HepG2 (cell line): ENCODE measurements around the gene HILPDA. TPM values are rescaled to one million over a fixed set of nuclear protein-coding genes. Genes with fewer than 3 reads are reported as not detected.
A peak's percentile ranks its signal among the peaks of the same experiment; 100 is the strongest.

Experiments used
- ATAC-seq: fragments of 200-7000 bp; cut with Tn5 transposase; 3 replicates; pipeline ENCODE4 v1.9.1; 2020; ENCODE audit warnings: mild to moderate bottlenecking, moderate library complexity
- BruUV-seq: library from RNA; stranded (reverse); fragments of 400-500 nt; replicated peaks from 2 replicates; lab custom pipeline; 2021; lab: Mats Ljungman, UMichigan
- CTCF ChIA-PET: fragments of 300-600 bp; formaldehyde crosslinking; extraction: SDS; loops from one replicate; lab custom pipeline; 2021; ENCODE audit warnings: low total read pairs, inconsistent platforms, low intra/inter-chr PET ratio; lab: Yijun Ruan, JAX
- POLR2A ChIA-PET: fragments of 350-600 bp; sonication (Branson Sonifier 250); formaldehyde crosslinking; loops from one replicate; lab custom pipeline; 2020; ENCODE audit warnings: antibody characterized with exemption, inconsistent platforms; lab: Yijun Ruan, JAX
- DNase-seq: peaks from one replicate; pipeline ENCODE4 v3.0.0-alpha.2; 2015; ENCODE audit warnings: low spot score
- FAIRE-seq: peaks from 3 replicates; lab custom pipeline; 2011; peaks lifted over from hg19 to GRCh38; lab: Jason Lieb, UNC
- H2AFZ ChIP-seq: one replicate; pipeline ENCODE4 v1.6.1; 2011; ENCODE audit warnings: low read length, inconsistent platforms
- H3K27ac ChIP-seq: fragments of 300-600 bp; 3 replicates; pipeline ENCODE4 v1.8.0; 2011; ENCODE audit warnings: mixed run types, mild to moderate bottlenecking, mixed read lengths, low read length, inconsistent platforms; ENCODE audit not compliant: insufficient read depth; ENCODE audit errors: extremely low read length
- H3K27me3 ChIP-seq, 2 experiments: fragments of 200-600 bp in 1 of 2; 2 replicates in 1 of 2; 3 replicates in 1 of 2; pipeline versions ENCODE4 v1.6.0 to v1.8.0; 2011; ENCODE audit warnings: low read length in 2 of 2, mild to moderate bottlenecking in 2 of 2, moderate library complexity in 2 of 2, inconsistent platforms in 1 of 2; ENCODE audit not compliant: insufficient read depth in 2 of 2, control insufficient read depth in 1 of 2
- H3K36me3 ChIP-seq, 2 experiments: fragments of 200-600 bp in 1 of 2; replicated peaks in 1 of 2; 2 replicates in 1 of 2; 3 replicates in 1 of 2; pipeline versions ENCODE4 v1.5.1 to v1.8.0; 2011; ENCODE audit warnings: low read length in 2 of 2, inconsistent platforms in 1 of 2; ENCODE audit not compliant: insufficient read depth in 2 of 2, control insufficient read depth in 1 of 2
- H3K4me1 ChIP-seq: 2 replicates; pipeline ENCODE4 v1.5.1; 2012; ENCODE audit warnings: low read length, inconsistent platforms; ENCODE audit not compliant: insufficient read depth
- H3K4me2 ChIP-seq: 2 replicates; pipeline ENCODE4 v1.6.0; 2011; ENCODE audit warnings: low read depth, low read length, inconsistent platforms
- H3K4me3 ChIP-seq, 3 experiments: fragments of 200-600 bp in 1 of 3; sonication (generic), shearing (Covaris generic) in 1 of 3; replicated peaks in 1 of 3; 2 replicates each; pipeline ENCODE4 v1.5.1; 2011 to 2016; ENCODE audit warnings: low read length in 3 of 3, inconsistent platforms in 2 of 3, low read depth in 2 of 3, mild to moderate bottlenecking in 2 of 3, control low read depth in 1 of 3, mixed read lengths in 1 of 3; ENCODE audit not compliant: insufficient read depth in 1 of 3
- H3K79me2 ChIP-seq: one replicate; pipeline ENCODE4 v1.6.1; 2011; ENCODE audit warnings: low read length, inconsistent platforms; ENCODE audit not compliant: insufficient read depth
- H3K9ac ChIP-seq: 2 replicates; pipeline ENCODE4 v1.6.0; 2011; ENCODE audit warnings: mild to moderate bottlenecking, low read depth, low read length, inconsistent platforms; ENCODE audit not compliant: insufficient read depth
- H3K9me3 ChIP-seq: 2 replicates; pipeline ENCODE4 v1.5.1; 2012; ENCODE audit warnings: mild to moderate bottlenecking, low read length
- H4K20me1 ChIP-seq: 2 replicates; pipeline ENCODE4 v1.6.0; 2011; ENCODE audit warnings: inconsistent platforms, mild to moderate bottlenecking, low read length, moderate library complexity; ENCODE audit not compliant: insufficient read depth
- ATRX ChIP-seq: sonication (generic); formaldehyde crosslinking; IDR thresholded peaks from 2 replicates; pipeline ENCODE4 v1.4.0; 2020; ENCODE audit warnings: missing genetic modification reagents, borderline replicate concordance
- DDIT3 ChIP-seq: sonication (generic); formaldehyde crosslinking; IDR thresholded peaks from 2 replicates; pipeline ENCODE4 v1.4.0; 2020; ENCODE audit warnings: mild to moderate bottlenecking, missing genetic modification reagents
- GMEB2 ChIP-seq: IDR thresholded peaks from 2 replicates; pipeline ENCODE4 v1.6.1; 2016; ENCODE audit warnings: missing biosample characterization, missing genetic modification reagents, low read depth
- GZF1 ChIP-seq: sonication (generic); formaldehyde crosslinking; IDR thresholded peaks from 2 replicates; pipeline ENCODE4 v1.5.1; 2020; ENCODE audit warnings: mild to moderate bottlenecking, missing genetic modification reagents
- PHF21A ChIP-seq: sonication (generic); formaldehyde crosslinking; IDR thresholded peaks from 2 replicates; pipeline ENCODE4 v1.5.0; 2020; ENCODE audit warnings: mild to moderate bottlenecking, missing genetic modification reagents
- POLR2G ChIP-seq: fragments of 200-400 bp; formaldehyde crosslinking; IDR thresholded peaks from 2 replicates; pipeline ENCODE4 v1.6.1; 2018; ENCODE audit warnings: mild to moderate bottlenecking, low read depth, low read length, moderate library complexity
- PRMT3 ChIP-seq: sonication (generic); formaldehyde crosslinking; IDR thresholded peaks from 2 replicates; pipeline ENCODE4 v1.8.1; 2022; ENCODE audit warnings: low read depth, mild to moderate bottlenecking, moderate library complexity, missing genetic modification reagents, borderline replicate concordance
- SALL2 ChIP-seq: sonication (generic); formaldehyde crosslinking; IDR thresholded peaks from 2 replicates; pipeline ENCODE4 v1.8.1; 2023; ENCODE audit warnings: mild to moderate bottlenecking, missing genetic modification reagents, inconsistent platforms
- TCF7 ChIP-seq: sonication (generic); IDR thresholded peaks from 2 replicates; pipeline ENCODE4 v1.6.1; 2016; ENCODE audit warnings: antibody characterized with exemption, low read depth
- ZC3H13 ChIP-seq: sonication (generic); formaldehyde crosslinking; IDR thresholded peaks from 2 replicates; pipeline ENCODE4 v1.8.1; 2023; ENCODE audit warnings: mild to moderate bottlenecking, missing genetic modification reagents, moderate library complexity
- ZNF230 ChIP-seq: sonication (generic); formaldehyde crosslinking; IDR thresholded peaks from 2 replicates; pipeline ENCODE4 v1.4.0; 2020; ENCODE audit warnings: mild to moderate bottlenecking, missing genetic modification reagents
- ZNF510 ChIP-seq: sonication (generic); formaldehyde crosslinking; IDR thresholded peaks from 2 replicates; pipeline ENCODE4 v1.4.0; 2020; ENCODE audit warnings: low read depth, mild to moderate bottlenecking, missing genetic modification reagents
- ZNF609 ChIP-seq: sonication (generic); formaldehyde crosslinking; IDR thresholded peaks from 2 replicates; pipeline ENCODE4 v1.4.0; 2020; ENCODE audit warnings: mild to moderate bottlenecking, missing genetic modification reagents, borderline replicate concordance
- ZNF777 ChIP-seq: sonication (generic); formaldehyde crosslinking; IDR thresholded peaks from 2 replicates; pipeline ENCODE4 v1.4.0; 2020; ENCODE audit warnings: missing genetic modification reagents
- ZSCAN31 ChIP-seq: sonication (generic); formaldehyde crosslinking; IDR thresholded peaks from 2 replicates; pipeline ENCODE4 v1.5.0; 2020; ENCODE audit warnings: low read depth, mild to moderate bottlenecking, missing genetic modification reagents
- WGBS: methylation state at CpG from one replicate; pipeline ENCODE4 v1.1.6; 2017; ENCODE audit warnings: low lambda C conversion rate; 5-methylcytosine and 5-hydroxymethylcytosine counted together
- in situ Hi-C: cut with HindIII; loops from 2 replicates; pipeline ENCODE4 v1.10.0; 2017; ENCODE audit warnings: low pct_unique_long_range_greater_than_20kb; ENCODE audit not compliant: extremely low pct_ligation_motif_present
- intact Hi-C: fragments of 100-400 bp; cut with micrococcal nuclease; formaldehyde crosslinking; loops from one replicate; pipeline ENCODE4 v1.10.0; 2022; ENCODE audit not compliant: unreplicated experiment
- polyA plus RNA-seq, 8 experiments: library from polyadenylated mRNA; depleted of rRNA in 3 of 8; stranded (reverse) in 7 of 8; unstranded in 1 of 8; fragments of >200 nt; fragmentation: Illumina TruSeq in 4 of 8; extraction: Trizol in 4 of 8; gene quantifications; 2 replicates each; pipeline versions ENCODE4 v1.2.1 to v1.2.3, GENCODE V29; 2011 to 2016; ENCODE audit warnings: low read depth in 4 of 8, missing spikeins in 1 of 8, mixed read lengths in 1 of 8; ENCODE audit not compliant: insufficient read depth in 1 of 8
- total RNA-seq, 5 experiments: library from RNA; depleted of rRNA; stranded (reverse); fragments of >200 nt; fragmentation: Illumina TruSeq; extraction: Trizol; gene quantifications; 2 replicates each; pipeline ENCODE4 v1.2.3, GENCODE V29; 2016; ENCODE audit warnings: low read depth in 1 of 5

Gene HILPDA
- total and polyA plus RNA-seq, 2 of the 13 experiments (the other 11 are each of a cell fraction or from before 2014, with no cell fraction given) = 11.1 to 44.0 TPM

- peaks cover 2 to 19% of the 10 kb centered on the region in 2 experiments; a peak in 2 of 5 replicates for H3K27me3 ChIP-seq
- no peak overlapping the region for H3K27ac ChIP-seq
- no peaks in the 10 kb centered on the region for H3K9me3 ChIP-seq
- no TSS peak for BruUV-seq
- H3K36me3 ChIP-seq = 0 out of 5 replicates have a peak, but pooled peaks cover 0 to under 1% of the 10 kb centered on the region in 2 experiments
- peak overlapping the region; percentile 42; the same call in 1 of the 2 replicates for H3K9ac ChIP-seq
- peaks cover 62% of the 10 kb centered on the region for H3K4me1 ChIP-seq
- no peak overlapping the region for H2AFZ ChIP-seq
- in situ Hi-C loops (no loop called here), intact Hi-C loops (no loop called here)
- POLR2A ChIA-PET = interaction anchor here (0.7 to 1.3 kb wide), 4 partner anchors 8 to 64 kb away, joined by 3 to 6 read pairs (median 3); partner anchors contain the start of gene RBM28
- ATAC-seq (peak; percentile 0; the same call in 1 of the 3 replicates), FAIRE-seq (no peak), DNase-seq (no peak)
- WGBS = 27% methylated on average over 8 of the region's 11 CpGs
- H4K20me1 ChIP-seq = no peaks in the 10 kb centered on the region
- H3K79me2 ChIP-seq = no peaks in the 10 kb centered on the region
- CTCF ChIA-PET = no interaction called here
- peak overlapping the region; percentile 100 for H3K4me2 ChIP-seq
- H3K4me3 ChIP-seq = peak overlapping the region; percentile 57 to 75 (median 67); a peak in 5 of 6 replicates
- TF ChIP-seq ZSCAN31 (CRISPR knock-in tag) = 0 out of 2 replicates have a peak, but pooled peaks have one; percentile 5
- TF ChIP-seq GMEB2 (CRISPR knock-in tag) = no peak
- no peak for TF ChIP-seq POLR2G
- no peak for TF ChIP-seq TCF7
- TF ChIP-seq ZC3H13 = no peak
- TF ChIP-seq ZNF777 = no peak
- TF ChIP-seq DDIT3 (CRISPR knock-in tag) = no peak
- no peak for TF ChIP-seq SALL2
- no peak for TF ChIP-seq ATRX
- no peak for TF ChIP-seq ZNF230 (CRISPR knock-in tag)
- no peak for TF ChIP-seq ZNF510 (CRISPR knock-in tag)
- TF ChIP-seq ZNF609 (CRISPR knock-in tag) = no peak
- TF ChIP-seq PRMT3 = no peak
- TF ChIP-seq GZF1 = no peak
- 0 out of 2 replicates have a peak, but pooled peaks have one; percentile 2 for TF ChIP-seq PHF21A
Measured at GRCh38 chr7:128407751-128408708, 47.6 kb upstream of the HILPDA start.
